ENCODE results near the gene GRIN2A. TPM values are rescaled to one million over a fixed set of nuclear protein-coding genes. Genes with fewer than 3 reads are reported as not detected.

The GRIN2A gene
- total RNA-seq, 4 donors from 2014 or later, result 0.13 to 1.2 (median 0.30) TPM

DNA sequence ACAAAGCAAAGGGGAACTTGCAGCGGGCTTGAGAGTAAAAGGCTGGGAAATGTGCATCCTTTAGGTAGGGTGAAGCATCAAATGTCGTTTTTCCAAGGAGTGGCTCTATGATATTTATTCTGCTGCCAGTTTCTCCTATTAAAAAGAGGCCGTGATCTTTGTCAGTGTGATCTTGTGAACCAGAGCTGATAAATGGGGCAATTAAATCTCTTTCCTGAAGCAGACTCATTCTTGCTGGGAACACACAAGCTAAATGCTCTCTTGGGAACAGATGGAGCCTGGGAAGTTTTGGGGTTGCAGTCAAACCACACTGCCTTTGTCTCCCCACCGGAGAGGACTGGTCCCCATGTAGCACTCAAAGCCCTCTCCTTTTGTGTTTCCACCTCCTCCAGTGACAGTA lies 408.9 kb downstream of the GRIN2A start:
- ATAC-seq (ENCODE audit: low FRiP score) (no peak), DNase-seq (ENCODE audit: low spot score) (no peak)
- TF ChIP-seq, protein P1, sequence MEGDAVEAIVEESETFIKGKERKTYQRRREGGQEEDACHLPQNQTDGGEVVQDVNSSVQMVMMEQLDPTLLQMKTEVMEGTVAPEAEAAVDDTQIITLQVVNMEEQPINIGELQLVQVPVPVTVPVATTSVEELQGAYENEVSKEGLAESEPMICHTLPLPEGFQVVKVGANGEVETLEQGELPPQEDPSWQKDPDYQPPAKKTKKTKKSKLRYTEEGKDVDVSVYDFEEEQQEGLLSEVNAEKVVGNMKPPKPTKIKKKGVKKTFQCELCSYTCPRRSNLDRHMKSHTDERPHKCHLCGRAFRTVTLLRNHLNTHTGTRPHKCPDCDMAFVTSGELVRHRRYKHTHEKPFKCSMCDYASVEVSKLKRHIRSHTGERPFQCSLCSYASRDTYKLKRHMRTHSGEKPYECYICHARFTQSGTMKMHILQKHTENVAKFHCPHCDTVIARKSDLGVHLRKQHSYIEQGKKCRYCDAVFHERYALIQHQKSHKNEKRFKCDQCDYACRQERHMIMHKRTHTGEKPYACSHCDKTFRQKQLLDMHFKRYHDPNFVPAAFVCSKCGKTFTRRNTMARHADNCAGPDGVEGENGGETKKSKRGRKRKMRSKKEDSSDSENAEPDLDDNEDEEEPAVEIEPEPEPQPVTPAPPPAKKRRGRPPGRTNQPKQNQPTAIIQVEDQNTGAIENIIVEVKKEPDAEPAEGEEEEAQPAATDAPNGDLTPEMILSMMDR (IDR thresholded peaks at IDR 0.05), result no peak

GRCh38 chr16:9772526-9773225 lies 409.6 kb downstream of the GRIN2A start:
- TF ChIP-seq, protein P1 (IDR thresholded peaks at IDR 0.05), result no peak
- ATAC-seq (ENCODE audit: low FRiP score), result no peak
- DNase-seq (ENCODE audit: low spot score), result no peak

DNA sequence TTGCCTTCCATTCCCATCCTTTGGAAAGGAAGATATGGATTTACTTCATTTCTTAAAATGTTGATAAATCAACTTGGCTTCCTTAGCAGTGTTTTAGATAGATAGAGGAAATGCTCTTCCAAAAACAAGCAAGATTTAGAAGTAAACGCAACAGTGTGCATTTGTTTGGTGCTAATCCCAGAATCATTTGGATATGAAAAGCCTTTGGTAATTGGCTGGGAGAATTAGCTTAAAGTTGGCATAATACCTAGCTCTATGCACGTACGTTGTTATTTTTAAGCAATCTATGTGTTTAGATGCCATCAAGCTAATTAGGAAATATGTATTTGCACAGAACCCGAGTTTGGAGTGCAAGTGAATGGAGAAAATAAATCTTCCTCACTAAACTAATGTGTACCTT lies 415.3 kb downstream of the GRIN2A start:
- no peak for DNase-seq (ENCODE audit: low spot score)
- TF ChIP-seq, protein P1 (IDR thresholded peaks at IDR 0.05), result no peak
- no peak for ATAC-seq (ENCODE audit: low FRiP score)

DNA sequence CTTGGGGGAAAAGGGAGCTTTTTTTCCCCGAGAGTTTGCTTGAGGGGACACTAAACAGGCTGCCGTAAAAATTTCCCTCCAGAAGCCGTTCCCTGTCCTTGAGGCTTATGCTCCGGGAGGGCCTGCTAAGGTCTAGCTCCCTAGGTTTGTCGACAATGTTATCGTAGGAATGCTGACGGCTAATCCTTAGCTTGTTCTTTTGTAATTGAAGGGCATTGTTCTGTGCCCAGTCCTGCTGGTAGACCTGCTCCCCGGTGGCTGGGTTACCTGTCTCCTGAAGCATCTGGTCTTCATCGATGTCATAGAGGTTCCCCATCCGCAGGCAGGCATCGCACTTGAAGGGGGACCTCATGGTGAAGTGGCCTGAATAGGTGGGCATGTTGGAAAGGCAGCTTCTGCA lies 418.7 kb downstream of the GRIN2A start:
- TF ChIP-seq, protein P1 (IDR thresholded peaks at IDR 0.05), result no peak
- DNase-seq (ENCODE audit: low spot score) (no peak), ATAC-seq (ENCODE audit: low FRiP score) (no peak)

- TF ChIP-seq, protein P1 (IDR thresholded peaks at IDR 0.05), result no peak
- DNase-seq (ENCODE audit: low spot score) (no peak), ATAC-seq (ENCODE audit: low FRiP score) (no peak)
Observed at GRCh38 chr16:9761870-9762269, 420.4 kb downstream of the GRIN2A start.

GRCh38 chr16:9757687-9758086 lies 424.5 kb downstream of the GRIN2A start:
- DNase-seq (ENCODE audit: low spot score) (no peak), ATAC-seq (ENCODE audit: low FRiP score) (no peak)
- TF ChIP-seq, protein P1 (IDR thresholded peaks at IDR 0.05), result no peak

GRCh38 chr16:9756434-9756833 lies 425.8 kb downstream of the GRIN2A start:
- no peak for DNase-seq (ENCODE audit: low spot score)
- no peak for ATAC-seq (ENCODE audit: low FRiP score)
- TF ChIP-seq, protein P1 (IDR thresholded peaks at IDR 0.05), result no peak

Measured in omental fat pad (tissue), 4 donors.